Right hindlimb (tissue), 1 donor: ENCODE measurements around the gene MIS18BP1.
"Not testable (repeated sequence)": the region's sequence is repeated elsewhere in the genome, so short reads cannot be mapped to it uniquely, and the experiment has no call there.

Experiments
- DNase-seq: peaks from one replicate; pipeline ENCODE4 v3.0.0-alpha.2; 2018

Gene MIS18BP1

DNA sequence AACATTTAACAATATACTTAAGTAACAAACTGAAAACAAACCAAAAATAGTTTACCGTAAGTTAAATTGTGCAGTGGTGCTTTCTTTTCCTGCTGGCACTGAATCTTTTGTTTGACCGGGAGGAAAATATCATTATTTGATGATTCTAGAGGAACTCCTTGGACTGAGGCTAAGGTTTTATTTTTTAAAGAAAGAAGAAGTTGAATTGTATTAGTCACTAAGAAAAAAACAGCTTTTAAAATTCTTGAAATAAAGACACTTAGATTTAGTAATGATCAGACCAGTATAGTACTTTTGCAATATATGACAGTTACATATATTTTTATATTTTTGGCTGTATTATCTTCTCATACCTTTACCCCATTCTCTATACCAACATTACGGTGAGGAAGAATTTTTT lies 10.3 kb downstream of the MIS18BP1 start:
- DNase-seq = no peak

DNA sequence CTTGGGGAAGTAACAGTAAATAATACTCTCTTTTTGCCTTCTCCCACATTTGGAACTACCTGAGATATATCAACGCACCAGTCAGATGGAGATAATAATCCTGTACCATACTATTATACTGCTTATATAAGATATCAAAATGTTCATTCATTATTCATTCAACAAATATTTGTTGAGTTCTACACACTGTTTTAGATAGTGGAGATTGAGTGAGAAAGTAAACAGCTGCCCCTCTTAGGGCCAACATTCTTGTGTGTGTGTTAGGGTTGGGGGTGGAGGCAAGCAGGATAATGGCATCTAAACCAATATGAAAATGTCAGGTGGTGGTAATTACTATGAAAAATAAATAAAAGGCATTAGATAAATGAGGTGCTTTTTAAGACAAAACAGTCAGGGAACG lies 14.0 kb downstream of the MIS18BP1 start:
- no peak for DNase-seq

DNA sequence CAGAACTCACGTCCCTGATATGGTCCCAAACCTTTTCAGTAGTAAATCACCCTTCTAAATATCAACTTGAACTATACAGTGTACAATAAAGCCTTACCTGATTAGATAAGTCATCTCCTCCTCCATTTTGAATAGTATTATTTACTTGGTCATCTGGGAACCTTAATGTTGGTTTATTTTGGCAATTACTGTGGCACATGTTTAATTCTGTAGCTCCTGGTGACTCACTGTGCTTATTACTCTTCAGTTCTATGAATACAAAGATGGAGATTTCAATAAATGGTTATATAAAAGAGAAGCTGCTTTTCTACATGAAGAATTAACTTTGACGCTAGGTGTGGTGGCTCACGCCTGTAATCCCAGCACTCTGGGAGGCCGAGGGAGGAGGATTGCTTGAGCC lies 25.4 kb downstream of the MIS18BP1 start:
- no peak for DNase-seq

DNA sequence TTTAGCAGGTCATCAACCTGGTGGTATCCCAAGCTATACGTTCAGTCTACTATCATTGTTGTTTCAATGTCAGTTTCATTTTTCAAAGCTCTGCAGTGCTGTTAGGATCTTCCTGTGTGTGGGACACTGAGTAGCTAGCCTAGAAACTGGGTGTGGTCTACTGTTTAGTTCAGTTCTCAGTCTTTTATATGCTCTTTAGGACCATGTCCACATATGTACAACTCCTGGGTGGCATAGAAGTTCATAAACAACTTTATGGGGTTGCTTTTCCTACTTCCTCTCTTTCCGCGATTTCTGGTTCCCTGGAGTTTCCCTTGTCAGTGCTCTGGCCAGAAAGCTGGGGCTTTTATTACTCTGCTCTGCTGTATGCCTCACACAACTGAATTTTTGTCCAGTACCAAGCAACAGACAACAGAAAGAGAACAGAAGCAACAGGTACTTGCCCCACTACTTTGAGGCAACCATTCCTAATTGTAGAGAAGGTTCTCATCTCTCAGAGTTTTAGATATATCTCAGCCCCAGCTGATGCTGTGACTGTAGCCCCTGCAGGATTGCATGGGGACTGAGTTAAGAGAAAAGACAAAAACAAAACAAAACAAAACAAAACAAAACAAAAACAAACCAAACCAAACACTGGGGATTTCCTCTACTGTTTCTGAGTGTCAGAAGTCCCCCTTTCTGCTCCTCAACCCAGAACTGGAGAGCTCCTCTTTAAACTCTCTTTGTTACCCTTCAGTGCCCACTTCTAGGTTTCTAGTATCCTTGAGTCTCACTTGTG lies 30.3 kb downstream of the MIS18BP1 start:
- no peak for DNase-seq

- DNase-seq = not testable (repeated sequence)
Observed at GRCh38 chr14:45214341-45214740, 38.7 kb downstream of the MIS18BP1 start.

DNA sequence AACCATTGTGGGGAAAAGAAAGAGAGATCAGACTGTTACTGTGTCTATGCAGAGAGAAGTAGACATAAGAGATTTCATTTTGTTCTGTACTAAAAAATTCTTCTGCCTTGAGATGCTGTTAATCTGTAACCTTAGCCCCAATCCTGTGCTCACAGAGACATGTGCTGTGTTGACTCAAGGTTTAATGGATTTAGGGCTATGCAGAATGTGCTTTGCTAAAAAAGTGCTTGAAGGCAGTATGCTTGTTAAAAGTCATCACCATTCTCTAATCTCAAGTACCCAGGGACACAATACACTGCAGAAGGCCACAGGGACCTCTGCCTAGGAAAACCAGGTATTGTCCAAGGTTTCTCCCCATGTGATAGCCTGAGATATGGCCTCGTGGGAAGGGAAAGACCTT lies 39.3 kb downstream of the MIS18BP1 start:
- DNase-seq = not testable (repeated sequence)

DNA sequence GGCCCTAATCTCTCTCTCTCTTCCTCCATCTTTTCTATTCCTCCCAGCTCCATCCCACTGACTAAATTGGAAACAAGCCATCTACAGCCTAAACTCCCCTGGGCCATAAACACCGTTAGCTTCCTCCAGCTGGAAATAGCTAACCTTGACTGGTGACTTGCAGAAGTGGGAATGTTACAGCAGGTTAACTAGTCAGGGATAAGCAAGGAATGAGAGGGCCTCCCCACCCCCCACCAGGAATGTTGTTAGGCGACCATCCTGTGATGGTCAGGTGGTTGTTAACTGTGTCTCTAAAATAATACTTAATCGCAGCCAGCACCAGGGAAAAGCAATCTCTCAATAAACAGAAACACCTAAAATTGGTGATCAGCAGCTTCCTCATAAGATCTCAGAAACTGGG lies 40.8 kb downstream of the MIS18BP1 start:
- no peak for DNase-seq

DNA sequence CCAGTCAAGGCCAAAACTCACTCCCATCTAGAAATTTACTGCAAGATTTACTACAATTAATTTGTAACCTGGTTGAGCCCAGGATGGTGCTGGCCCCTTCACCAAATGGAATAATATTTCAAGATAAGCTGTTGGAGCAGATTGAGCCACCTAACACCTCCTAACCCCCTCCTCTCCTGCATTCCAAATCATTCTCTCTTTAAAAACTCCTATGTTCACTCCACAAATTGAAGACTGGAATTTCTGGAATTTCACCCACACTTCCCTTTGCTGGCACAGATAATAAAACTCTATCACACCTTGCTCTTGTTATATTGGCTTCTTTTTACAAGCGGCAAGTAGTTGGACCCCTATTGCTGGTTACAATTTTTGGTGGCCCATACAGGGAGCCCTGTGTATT lies 41.7 kb downstream of the MIS18BP1 start:
- DNase-seq = no peak

- no peak for DNase-seq
Observed at GRCh38 chr14:45210159-45210558, 42.8 kb downstream of the MIS18BP1 start.

- DNase-seq = no peak
Observed at GRCh38 chr14:45204241-45204640, 48.8 kb downstream of the MIS18BP1 start.

DNA sequence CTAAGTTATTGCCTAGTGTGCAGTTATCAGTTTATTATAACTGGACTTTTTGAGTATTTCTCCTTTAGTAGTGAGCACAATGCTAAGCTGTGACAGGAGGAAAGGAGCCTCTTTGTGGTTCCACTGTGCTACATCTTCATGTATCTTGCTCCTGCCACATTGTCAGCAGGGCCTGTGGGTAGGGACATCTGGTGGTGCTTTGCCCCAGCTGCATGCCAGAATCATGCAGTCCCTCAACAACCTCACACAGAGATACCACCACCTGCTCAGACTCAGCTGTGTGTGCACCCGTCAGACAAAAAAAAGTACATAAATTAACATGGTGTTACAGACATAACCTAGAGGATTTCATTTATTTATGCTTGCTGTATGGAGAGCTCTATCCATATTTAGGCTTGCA lies 51.1 kb downstream of the MIS18BP1 start:
- peak; percentile 24 for DNase-seq

DNA sequence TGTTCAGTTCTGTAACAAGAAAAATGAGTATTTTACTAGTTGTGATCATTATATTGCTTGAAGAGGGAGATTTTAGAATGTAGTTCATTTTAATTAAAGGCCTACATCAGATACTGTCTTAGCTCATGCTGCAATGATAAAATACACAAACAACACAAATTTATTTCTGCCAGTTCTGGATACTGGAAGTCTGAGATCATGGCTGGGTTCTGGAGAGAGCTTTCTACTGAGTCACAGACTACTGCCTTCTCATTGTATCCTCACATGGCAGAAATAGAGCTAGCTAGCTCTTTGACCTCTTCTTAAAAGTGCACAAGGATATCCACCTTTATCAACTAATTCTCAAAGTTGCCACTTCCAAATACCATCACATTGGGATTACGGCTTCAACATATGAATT lies 53.8 kb downstream of the MIS18BP1 start:
- no peak for DNase-seq

GRCh38 chr14:45198551-45198950 lies 54.5 kb downstream of the MIS18BP1 start:
- DNase-seq = no peak

GRCh38 chr14:45194964-45195363 lies 58.0 kb downstream of the MIS18BP1 start:
- DNase-seq = no peak

DNA sequence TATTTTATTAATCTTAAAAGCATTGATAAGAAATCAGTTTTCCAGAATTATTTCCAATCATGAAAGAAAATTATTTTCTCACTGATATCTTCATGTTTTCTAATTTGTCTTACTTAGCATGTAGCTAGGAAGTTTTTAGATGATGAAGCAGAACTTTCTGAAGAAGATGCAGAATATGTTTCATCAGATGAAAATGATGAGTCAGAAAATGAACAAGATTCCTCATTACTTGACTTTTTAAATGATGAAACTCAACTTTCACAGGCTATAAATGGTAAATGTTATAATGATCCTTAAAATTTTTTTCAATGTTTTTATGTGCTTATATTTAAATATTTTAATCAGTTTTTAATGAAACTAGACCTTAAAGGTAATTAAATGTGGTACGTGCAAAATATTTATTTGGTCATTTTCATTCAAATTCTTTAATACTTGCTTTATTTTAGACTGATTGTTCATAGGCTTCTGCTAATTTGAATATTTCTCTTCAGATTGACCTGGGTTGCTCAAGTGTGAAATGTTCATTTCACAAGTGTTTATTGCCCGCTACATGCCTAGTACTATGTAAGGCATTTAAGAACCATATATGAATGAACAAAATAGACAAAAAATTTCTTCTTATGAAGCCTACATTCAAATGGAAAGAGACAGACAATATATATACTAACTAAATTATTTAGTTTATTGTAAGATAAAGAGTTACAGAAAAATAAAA lies 67.7 kb downstream of the MIS18BP1 start:
- DNase-seq = no peak

DNA sequence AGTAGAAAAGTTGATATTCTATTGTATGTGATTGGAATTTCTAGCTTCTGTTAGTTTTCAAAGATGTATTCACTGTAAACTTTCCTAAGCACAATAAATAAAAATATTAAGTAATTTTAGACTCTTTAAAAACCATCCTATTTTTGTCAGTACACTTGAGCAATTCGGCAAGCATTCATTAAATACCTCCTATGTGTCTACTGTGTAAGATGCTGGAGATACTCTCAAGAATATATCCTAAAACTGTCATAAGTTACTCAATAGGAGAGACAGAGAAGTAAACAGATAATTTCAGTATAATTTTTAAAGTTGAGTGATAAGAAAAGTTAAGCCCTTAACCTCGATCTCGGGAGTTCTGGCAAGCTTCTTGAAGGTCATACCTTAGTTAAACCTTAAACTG lies 71.2 kb downstream of the MIS18BP1 start:
- DNase-seq = no peak

DNA sequence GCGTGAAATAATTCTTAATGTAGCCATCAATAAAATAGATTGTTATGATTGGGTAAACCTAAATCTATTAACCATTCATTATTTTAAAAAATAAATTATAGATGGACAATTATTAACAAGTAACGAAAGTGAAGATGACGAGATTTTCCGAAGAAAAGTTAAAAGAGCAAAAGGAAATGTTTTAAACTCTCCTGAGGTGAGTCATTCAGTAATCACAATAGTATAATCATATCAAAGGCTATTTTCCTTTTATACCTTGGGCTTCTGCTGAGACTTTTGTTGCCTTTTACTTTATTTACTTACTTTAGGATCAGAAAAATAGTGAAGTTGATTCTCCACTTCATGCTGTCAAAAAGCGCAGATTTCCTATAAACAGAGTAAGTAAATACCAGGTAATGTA lies 71.7 kb downstream of the MIS18BP1 start:
- no peak for DNase-seq

DNA sequence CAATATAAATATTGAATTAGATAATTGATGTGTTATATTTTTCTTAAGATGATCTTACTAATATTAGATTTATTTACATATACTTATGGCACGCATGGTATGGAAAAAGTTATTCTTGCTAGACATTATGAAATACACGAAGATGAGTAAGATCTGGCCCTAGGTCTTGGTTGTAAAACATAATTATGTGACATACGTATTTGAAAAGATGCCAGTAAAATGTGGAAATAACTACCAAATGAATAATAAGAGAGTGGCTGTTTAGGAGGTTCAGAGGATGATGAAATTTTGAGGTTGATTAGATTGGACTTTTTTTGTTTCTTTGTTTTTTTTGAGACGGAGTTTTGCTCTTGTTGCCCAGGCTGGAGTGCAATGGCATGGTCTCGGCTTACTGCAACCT lies 75.9 kb downstream of the MIS18BP1 start:
- no peak for DNase-seq

- DNase-seq = no peak
Observed at GRCh38 chr14:45169906-45170305, 83.1 kb downstream of the MIS18BP1 start.

DNA sequence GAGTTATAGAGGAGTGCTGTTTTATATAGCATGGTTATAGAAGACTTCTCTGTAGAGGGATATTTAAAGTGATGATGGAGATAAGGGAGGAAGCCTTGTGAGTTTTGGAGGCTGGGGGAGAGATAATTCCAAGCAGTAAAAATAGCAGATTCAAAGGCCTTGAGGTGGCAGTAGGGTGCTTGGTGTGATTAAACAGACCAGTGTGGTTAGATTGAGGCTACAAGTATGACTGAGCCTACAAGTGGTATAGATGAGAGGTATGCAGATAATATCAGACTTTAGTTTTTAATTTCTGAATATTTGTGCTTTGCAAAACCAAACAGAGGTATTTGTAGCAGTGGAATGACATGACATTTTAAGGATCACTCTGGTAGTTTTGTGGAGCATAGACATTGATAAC lies 96.9 kb downstream of the MIS18BP1 start:
- DNase-seq = no peak
